GM21619 (cell line): ENCODE data around the gene ZNF576.
"Not testable (repeated sequence)": the region's sequence is repeated elsewhere in the genome, so short reads cannot be mapped to it uniquely, and the experiment has no call there.

ENCODE experiments used
- ATAC-seq: cut with Tn5 transposase; IDR thresholded peaks from one replicate; pipeline ENCODE4 v1.9.1; 2021; ENCODE audit not compliant: unreplicated experiment

ZNF576 gene

GRCh38 chr19:43574424-43575155 is 21.8 kb upstream of the ZNF576 start:
- no peak for ATAC-seq

GRCh38 chr19:43575156-43575950 is 21.0 kb upstream of the ZNF576 start, which contains the start of the genes PINLYP and XRCC1:
TSS of gene PINLYP (plus strand) at chr19:43575801. CDS start at chr19:43577192, 1,391 bp downstream.
TSS of gene XRCC1 (minus strand) at chr19:43575527. CDS start at chr19:43575458, 69 bp downstream.
- peak; percentile 95 for ATAC-seq

- no peak for ATAC-seq
Measured at GRCh38 chr19:43575955-43576878, 20.2 kb upstream of the ZNF576 start.

- no peak for ATAC-seq
Measured at GRCh38 chr19:43578787-43579186, 17.6 kb upstream of the ZNF576 start.

GRCh38 chr19:43581467-43581866 is 14.9 kb upstream of the ZNF576 start:
- ATAC-seq, result no peak

- no peak for ATAC-seq
Measured at GRCh38 chr19:43582495-43582894, 13.9 kb upstream of the ZNF576 start.

- no peak for ATAC-seq
Measured at GRCh38 chr19:43584484-43584883, 11.9 kb upstream of the ZNF576 start.

- ATAC-seq, result no peak
Measured at GRCh38 chr19:43586346-43586745, 10.0 kb upstream of the ZNF576 start.

- ATAC-seq, result not testable (repeated sequence)
Measured at GRCh38 chr19:43587029-43587428, 9.4 kb upstream of the ZNF576 start.

- ATAC-seq, result no peak
Measured at GRCh38 chr19:43589277-43589676, 7.1 kb upstream of the ZNF576 start.

- no peak for ATAC-seq
Measured at GRCh38 chr19:43589678-43590077, 6.7 kb upstream of the ZNF576 start.

GRCh38 chr19:43591904-43592772 is 4.3 kb upstream of the ZNF576 start:
- ATAC-seq, result no peak

GRCh38 chr19:43592800-43593350 is 3.5 kb upstream of the ZNF576 start:
- ATAC-seq, result no peak

- ATAC-seq, result no peak
Measured at GRCh38 chr19:43594081-43594697, 2.2 kb upstream of the ZNF576 start.

GRCh38 chr19:43594710-43595604 is 1.4 kb upstream of the ZNF576 start:
- ATAC-seq, result no peak

- peak; percentile 1 for ATAC-seq
Measured at GRCh38 chr19:43595605-43595998, 793 bp upstream of the ZNF576 start.

- ATAC-seq, result no peak
Measured at GRCh38 chr19:43596842-43597461, 557 bp downstream of the ZNF576 start.

GRCh38 chr19:43597876-43598275 is 1.5 kb downstream of the ZNF576 start:
- ATAC-seq, result no peak
